ENCODE data around the gene FSD1.
"Not testable (repeated sequence)": the region's sequence is repeated elsewhere in the genome, so short reads cannot be mapped to it uniquely, and the experiment has no call there.

Gene FSD1

DNA sequence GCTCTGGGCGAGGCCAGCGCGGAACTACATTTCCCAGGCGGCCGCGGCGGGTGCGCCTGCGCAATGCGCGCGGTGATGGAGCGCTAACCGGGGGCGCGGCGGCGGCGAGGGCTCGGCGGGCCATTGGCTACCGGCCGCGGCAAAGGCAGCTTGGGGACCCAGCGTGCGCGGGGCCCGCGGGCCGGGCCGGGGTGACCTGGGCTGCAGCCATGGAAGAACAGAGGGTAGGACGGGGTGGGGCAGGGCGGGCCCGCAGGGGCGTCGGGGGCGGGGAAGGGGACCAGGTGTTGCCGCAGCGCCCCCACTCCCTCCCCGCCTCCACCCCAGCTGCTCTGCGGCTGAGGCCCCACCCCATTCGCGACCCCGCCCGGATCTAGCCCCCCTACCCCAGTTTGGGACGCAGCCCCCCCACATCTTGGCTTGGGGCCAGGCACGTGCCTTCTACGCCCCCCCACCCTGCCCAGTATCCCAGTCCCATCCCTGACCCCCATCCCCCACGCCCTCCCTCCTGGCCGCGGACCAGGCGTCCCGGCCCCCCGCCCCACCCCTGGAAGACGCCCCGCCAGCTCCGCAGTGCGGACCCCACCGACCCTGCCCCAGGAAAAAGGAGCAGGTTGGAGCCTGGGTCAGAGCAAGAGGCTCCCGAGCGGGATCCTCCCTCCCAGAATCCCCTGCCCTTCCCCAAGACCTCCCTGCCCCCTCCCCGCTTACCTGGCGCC, at the start of gene FSD1:
Gene FSD1 (plus strand): TSS at position 61 of the 719 bp plus-strand sequence. CDS start 149 bp downstream, at position 210.
- peak; percentile 79 for DNase-seq

- no peak for DNase-seq
Measured at GRCh38 chr19:4256563-4256962, 47.8 kb upstream of the FSD1 start.

DNA sequence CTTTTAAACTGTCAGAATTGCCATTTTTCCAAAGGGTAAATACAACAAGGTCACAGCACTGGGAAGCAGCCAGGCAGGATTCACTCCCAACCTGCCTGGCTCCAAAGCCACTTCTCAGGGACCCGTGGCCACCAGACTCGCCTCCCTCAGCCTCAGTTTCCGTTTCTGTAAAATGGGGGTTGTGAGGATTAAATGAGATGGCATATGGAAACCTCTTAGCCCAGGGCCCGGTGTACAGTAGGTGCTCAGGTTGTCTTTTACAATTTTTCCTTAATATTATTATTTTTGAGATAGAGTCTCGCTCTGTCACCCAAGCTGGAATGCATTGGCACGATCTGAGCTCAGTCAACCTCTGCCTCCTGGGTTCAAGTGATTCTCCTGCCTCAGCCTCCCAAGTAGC, 47.4 kb upstream of the FSD1 start:
- no peak for DNase-seq

GRCh38 chr19:4258181-4258580, 46.2 kb upstream of the FSD1 start:
- no peak for DNase-seq

- DNase-seq = no peak
Measured at GRCh38 chr19:4260613-4261191, 43.7 kb upstream of the FSD1 start.

- DNase-seq = no peak
Measured at GRCh38 chr19:4264812-4265211, 39.6 kb upstream of the FSD1 start.

DNA sequence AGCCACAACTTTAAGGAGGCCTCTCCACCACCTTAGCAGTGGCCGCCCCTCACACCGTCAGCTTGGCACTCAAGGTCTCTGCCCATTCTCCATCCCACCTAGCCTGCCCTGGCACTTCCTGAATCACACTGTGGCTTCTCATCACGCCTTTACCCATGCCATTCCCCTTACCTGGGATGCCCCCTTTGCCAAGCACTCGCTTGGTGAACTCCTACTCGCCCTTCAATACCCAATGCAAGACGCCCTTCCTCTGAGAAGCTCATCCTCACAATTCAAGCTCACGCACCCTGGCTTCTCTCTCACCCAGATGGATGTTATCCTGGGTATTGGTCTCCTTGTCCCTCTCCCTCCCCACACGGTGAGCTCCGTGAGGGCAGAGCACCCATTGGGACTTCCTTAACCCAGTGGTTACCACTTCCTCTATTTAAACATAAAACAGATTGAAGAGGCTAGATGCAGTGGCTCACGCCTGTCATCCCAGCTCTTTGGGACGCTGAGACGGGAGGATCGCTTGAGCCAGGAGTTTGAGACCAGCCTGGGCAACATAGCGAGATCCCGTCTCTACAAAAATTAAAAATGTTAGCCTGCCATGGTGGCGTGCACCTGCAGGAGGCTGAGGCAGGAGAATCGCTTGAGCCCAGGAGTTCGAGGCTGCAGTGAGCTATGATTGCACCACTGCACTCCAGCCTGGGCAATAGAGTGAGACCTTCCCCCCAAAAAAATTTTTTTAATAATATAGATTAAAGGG, 38.0 kb upstream of the FSD1 start:
- DNase-seq = no peak

DNA sequence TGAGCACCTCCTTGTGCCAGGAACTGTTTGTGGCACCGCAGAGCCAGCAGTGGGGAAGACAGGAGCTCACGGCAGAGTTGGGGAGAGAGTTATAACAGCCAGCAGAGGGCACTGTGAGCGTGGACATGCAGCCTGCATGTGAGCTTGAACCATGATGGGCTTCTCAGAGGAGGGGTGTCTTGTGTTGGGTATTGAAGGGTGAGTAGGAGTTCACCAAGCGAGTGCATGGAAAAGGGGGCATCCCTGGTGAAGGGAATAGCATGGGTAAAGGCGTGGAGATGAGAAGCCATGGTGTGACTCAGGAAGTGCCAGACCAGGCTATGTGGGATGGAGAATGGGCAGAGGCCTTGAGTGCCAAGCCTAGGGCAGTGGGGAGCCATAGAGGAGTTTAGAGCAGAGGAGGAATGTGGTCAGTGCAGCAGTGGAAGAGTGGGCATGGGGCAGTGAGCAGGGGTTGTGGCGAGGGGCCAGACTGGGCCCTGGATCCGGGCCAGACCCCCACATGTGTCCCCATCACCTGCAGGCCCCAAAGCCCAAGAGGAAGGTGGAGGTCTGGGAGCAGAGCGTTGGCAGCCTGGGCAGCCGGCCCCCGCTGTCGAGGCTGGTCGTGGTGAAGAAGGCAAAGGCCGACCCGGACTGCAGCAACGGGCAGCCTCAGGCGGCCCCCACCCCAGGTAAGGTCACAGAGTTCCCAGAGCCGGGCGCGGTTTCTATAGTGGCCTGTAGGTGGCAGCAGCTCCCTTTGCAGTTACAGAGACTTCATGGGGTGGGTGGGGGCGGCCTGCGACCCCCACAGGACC, 37.1 kb upstream of the FSD1 start:
- DNase-seq = peak; percentile 75

DNA sequence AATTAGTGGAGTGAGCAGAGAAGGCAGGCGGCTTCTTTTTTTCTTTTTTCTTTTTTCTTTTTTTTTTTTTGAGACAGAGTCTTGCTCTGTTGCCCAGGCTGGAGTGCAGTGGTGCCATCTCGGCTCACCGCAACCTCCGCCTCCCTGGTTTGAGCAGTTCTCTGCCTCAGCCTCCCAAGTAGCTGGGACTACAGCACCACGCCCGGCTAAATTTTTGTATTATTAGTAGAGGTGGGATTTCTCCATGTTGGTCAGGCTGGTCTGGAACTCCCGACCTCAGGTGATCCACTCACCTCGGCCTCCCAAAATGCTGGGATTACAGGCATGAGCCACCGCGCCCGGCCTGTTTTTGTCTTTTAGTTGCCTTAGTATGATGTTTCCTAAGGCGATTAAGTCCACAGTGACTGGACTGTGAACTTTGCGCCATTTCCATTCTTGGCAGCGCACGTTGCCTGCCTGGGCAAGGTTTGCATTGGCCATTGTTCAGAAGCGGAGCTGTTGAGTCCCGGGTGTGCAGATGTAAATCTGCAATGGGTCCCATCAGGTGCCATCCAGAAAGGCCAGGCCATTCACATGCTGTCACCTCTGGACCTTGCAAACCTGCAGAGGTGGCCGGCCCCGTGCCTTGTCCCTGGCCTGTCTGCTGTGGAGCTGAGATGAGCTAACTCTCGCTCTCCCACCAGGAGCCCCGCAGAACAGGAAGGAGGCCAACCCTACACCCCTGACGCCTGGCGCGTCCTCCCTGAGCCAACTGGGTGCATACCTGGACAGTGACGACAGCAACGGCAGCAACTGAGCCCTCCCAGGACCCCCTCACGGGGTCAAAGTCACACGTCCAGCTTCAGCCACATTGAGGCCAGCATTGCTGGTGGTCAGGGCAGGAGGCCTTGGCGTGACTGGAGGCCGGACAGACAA, 36.2 kb upstream of the FSD1 start:
- DNase-seq = no peak

DNA sequence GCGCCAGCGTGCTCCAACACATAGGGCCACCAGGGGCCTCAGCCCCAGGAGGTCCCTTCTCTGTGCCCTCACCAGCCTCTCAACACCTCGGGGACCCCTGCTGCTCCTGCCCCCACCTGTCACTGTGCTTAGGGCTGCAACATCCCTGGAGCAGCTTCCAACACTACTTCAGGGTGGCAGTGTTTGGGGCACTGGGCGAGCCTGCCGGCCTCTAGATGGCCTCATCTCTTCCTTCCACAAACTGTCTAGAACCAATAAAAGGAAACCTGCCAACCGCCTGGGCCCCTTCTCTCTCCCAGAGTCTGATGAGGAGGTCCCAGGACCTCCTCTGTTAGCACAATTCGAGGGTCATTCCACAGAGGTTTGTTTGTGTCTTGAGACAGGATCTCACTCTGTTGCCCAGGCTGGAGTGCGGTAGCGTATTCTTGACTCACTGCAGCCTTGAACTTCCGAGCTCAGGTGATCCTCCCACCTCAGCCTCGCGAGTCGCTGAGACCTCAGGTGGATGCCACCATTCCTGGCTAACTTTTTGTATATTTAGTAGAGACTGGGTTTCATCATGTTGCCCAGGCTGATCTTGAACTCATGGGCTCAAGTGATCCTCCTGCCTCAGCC, 35.5 kb upstream of the FSD1 start:
- no peak for DNase-seq

DNA sequence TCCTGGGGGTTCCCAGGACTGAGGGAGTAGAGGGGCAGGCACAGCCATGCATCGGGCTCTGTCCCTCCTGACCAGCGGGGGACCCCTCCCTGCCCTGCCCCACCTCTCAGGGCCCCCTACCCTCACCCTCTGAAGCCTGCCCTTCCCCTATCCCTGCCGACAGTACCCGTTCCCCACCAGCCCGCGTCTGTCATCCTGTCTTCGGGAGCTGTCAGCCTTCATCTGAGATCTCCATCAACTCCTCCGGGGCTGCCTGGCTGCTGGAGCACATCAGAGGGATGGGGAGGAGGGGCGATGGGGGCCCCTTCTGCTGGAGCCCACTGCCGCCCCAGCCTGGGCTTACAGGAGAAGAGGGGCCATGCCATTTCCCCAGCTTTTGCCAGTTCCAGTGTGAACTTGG, 31.5 kb upstream of the FSD1 start:
- DNase-seq = no peak

DNA sequence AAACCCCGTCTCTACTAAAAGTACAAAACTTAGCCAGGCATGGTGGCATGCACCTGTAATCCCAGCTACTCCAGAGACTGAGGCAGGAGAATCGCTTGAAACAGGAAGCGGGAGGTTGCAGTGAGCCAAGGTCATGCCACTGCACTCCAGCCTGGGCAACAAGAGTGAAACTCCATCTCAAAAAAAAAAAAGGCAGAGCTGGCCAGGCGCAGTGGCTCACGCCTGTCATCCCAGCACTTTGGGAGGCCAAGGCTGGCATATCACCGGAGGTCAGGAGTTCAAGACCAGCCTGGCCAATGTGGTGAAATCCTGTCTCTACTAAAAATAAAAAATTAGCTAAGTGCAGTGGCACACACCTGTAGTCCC, 30.1 kb upstream of the FSD1 start:
- not testable (repeated sequence) for DNase-seq

DNA sequence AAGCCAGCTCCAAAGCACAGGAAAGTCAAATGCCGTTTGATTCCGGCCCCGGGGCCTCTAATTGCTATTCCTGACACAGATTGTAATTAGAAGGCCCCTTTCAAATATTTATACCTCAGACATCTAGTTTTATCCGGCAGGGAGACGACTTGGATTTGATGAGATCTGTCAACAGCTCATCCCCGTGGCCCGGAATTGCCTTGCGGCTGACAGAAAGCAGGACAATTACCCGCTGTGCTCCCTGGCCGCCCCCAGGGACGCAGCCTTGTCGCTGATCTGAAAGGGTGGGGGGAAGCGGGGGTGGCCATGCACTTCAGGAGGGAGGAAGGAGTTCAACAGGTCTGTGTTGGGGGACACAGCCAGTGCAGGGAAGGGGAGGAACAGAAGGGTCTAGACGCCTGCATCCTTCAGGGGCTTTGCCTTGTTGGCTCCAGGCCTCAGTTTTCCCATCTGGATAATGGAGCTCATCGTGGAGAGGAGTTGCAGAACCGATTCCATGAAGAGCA, 27.2 kb upstream of the FSD1 start:
- DNase-seq = no peak

DNA sequence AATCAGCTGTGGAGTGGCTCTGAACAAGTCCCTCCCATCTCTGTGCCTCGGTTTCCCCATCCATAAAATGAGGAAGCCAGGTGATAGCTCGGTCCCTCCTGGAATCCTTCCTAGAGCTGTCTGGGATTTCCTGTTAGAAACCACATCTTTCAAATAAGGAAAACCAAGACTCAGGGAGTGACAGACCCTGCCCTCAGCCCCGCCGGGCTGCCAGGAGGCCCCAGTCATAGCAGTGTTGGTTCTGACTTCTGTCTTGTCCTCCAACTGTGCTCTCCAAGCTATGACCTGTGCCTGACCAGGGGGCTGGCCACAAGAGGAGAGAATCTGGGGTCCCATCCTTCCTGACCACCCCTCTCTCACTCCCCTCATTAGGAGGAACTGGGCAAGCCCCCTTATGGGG, 26.4 kb upstream of the FSD1 start:
- DNase-seq = no peak

DNA sequence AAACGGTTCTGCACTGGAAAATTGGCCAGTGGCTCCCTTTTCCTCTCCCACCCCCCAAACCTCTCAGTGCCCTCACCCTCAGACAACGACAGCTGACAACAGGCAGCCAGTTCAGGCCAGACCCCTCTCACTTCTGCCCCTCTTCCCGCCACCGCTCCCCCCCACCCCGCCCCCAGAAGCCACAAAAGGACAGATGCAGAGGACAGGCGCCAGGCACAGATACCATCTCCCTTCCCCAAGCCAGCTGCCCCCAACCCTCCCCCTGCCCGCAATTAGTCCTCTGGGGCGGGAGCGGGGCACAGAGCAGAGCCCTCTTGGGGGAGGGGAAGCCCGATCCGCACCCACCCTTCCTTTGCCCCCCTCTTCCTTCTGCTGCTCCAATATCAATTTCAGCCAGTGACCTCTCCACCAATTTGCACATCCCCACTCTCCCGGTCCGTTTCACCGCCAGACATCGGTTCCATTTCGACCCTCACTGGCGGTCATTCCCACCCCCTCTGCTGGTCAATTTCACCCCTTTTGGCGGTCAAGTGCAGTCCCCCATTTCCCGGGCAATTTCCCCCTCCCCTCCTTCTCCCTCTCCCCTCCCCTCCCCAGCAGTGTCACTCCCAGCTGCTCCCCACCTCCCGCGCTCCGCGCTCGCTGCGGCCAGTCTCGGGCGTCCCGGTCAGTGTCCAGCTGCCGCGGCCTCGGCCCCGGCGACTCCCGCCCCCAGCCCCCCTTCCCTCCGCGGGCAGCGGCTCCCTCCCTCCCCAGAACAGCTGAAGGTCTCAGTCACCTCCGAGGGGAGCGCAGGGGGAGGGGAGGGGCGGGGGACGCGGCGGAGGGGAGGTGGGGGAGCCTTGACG, 25.8 kb upstream of the FSD1 start, which contains the start of gene SHD:
Gene SHD (plus strand): TSS at position 848 of the 848 bp plus-strand sequence. CDS start 798 bp downstream, outside the sequence.
- no peak for DNase-seq

DNA sequence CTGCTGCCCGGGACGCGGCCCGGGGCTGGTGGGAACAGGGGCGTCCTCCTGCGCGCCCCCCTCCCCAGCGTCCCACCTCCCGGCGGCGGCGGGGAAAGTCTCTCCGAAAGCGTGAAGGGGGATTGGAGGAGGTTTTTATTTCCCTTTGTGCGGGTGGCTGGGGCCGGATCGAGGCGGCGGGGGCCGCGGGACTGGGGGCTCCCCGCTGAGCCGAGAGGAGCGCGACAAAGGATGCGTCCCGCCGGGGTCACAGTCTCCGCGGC, 25.2 kb upstream of the FSD1 start:
- DNase-seq = no peak

DNA sequence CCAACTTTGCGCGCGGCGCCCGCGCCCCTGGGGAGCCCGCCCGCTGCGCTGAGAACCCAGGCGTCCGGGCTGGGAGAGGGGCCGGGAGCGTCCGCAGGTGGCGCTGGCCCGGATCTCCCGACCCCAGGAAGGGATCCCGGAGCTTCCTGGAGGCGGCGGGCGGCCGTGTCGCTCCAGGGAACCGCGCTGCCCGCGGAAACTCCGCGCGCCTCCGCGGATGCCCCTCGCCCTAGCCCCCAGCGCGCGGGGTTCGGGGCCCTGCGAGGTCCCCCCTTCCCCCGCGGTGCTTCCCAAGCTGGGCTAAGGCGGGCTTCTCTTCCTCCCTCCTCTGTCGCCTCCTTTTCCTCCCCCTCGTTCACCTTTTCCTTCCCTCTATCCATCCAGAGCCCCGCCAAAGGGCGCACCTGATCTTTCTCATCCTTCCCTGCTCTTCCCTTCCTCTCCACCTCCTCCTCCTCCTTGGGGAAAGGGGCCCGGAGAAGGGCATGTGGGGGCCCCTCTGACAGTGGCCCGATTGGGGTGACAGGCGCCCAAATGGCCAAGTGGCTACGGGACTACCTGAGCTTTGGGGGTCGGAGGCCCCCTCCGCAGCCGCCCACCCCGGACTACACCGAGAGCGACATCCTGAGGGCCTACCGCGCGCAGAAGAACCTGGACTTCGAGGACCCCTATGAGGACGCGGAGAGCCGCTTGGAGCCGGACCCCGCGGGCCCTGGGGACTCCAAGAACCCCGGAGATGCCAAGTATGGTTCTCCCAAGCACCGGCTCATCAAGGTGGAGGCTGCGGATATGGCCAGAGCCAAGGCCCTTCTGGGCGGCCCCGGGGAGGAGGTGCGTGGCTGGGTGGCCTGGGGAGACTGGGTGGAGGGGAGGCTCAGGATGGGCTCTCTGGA, 24.6 kb upstream of the FSD1 start:
- DNase-seq = no peak

DNA sequence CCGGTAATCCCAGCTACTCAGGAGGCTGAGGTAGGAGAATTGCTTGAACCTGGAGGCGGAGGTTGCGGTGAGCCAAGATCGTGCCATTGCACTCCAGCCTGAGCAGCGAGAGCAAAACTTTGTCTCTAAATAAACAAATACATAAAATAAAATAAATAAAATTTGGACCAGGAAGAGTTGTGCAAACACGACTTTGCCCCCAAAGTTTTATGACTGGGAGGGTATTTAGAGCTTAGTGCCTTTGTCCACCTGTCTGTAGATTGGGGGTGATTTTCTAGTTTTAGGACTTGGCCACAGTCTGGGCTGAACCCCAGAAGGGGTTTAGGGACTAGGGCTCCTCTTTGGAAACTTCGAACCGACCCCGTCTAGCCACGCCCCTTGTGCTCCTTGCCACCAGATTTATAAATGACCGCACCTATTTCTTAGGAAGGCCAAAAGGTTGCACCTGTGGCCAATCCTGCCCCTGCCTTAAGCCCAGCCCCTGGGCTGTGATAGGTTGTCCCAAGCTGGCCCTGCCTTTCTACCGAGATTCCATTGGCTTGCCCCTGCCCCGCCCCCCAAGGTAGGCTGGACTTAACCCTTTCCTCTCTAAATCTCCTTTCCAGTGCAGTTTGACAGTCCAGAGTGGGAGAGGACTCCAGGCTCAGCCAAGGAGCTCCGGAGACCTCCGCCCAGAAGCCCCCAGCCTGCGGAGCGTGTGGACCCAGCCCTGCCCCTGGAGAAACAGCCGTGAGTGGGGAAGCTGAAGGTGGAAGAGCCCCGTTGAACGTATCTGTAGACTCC, 20.0 kb upstream of the FSD1 start:
- no peak for DNase-seq

GRCh38 chr19:4284974-4285373, 19.4 kb upstream of the FSD1 start:
- DNase-seq = no peak
